Measurements from ENCODE around the gene CHMP4B. TPM values are rescaled to one million over a fixed set of nuclear protein-coding genes. Genes with fewer than 3 reads are reported as not detected.
"Not testable (repeated sequence)": the region's sequence is repeated elsewhere in the genome, so short reads cannot be mapped to it uniquely, and the experiment has no call there.

CHMP4B gene
- total RNA-seq, 1 donor = 18.3 TPM

- no peak for DNase-seq (ENCODE audit: low read depth in 2 of 3, low spot score in 2 of 3)
These were observed 21.9 kb upstream of the CHMP4B start for GRCh38 chr20:33789109-33789857.

- DNase-seq (ENCODE audit: low read depth in 2 of 3, low spot score in 2 of 3) = no peak
These were observed 21.3 kb upstream of the CHMP4B start for GRCh38 chr20:33789858-33790182.

DNA sequence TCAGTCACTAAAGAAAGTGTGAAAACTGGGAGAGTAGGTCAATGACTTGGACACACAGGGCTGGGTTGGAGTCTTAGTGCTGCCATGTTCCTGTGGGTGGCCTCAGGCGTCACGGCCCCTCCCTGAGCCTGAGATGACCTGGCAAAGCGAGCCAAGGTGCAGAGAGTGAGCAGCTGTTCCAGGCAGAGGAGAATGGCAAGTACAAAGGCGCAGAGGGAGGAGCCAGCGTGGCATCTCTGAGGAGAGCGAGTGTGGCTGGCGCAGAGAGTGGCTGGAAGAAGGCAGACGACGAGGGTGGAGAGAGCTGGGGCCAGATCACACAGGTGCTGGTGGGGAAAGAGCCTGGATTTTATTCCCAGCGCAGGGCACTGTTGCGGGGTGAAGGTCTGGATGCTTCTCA lies 20.6 kb upstream of the CHMP4B start:
- no peak for DNase-seq (ENCODE audit: low read depth in 2 of 3, low spot score in 2 of 3)

DNA sequence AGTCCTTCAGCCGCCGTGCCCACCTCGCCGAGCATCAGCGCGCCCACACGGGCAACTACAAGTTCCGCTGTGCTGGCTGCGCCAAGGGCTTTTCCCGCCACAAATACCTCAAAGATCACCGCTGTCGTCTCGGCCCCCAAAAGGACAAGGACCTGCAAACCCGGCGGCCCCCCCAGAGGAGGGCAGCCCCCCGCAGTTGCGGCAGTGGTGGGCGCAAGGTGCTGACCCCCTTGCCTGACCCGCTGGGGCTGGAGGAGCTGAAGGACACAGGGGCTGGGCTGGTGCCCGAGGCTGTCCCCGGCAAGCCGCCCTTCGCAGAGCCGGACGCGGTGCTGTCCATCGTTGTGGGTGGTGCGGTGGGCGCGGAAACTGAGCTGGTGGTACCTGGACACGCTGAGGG lies 20.1 kb upstream of the CHMP4B start:
- no peak for DNase-seq (ENCODE audit: low read depth in 2 of 3, low spot score in 2 of 3)

- no peak for DNase-seq (ENCODE audit: low read depth in 2 of 3, low spot score in 2 of 3)
These were observed 19.6 kb upstream of the CHMP4B start for GRCh38 chr20:33791540-33791939.

GRCh38 chr20:33791959-33792597 lies 19.1 kb upstream of the CHMP4B start:
- peak in 2 of 3 donors; percentile 22 to 45 for DNase-seq (ENCODE audit: low read depth in 2 of 3, low spot score in 2 of 3)

- DNase-seq (ENCODE audit: low read depth in 2 of 3, low spot score in 2 of 3) = not testable (repeated sequence)
These were observed 18.6 kb upstream of the CHMP4B start for GRCh38 chr20:33792598-33792989.

GRCh38 chr20:33793011-33793931 lies 17.9 kb upstream of the CHMP4B start:
- DNase-seq (ENCODE audit: low read depth in 2 of 3, low spot score in 2 of 3) = no peak

DNA sequence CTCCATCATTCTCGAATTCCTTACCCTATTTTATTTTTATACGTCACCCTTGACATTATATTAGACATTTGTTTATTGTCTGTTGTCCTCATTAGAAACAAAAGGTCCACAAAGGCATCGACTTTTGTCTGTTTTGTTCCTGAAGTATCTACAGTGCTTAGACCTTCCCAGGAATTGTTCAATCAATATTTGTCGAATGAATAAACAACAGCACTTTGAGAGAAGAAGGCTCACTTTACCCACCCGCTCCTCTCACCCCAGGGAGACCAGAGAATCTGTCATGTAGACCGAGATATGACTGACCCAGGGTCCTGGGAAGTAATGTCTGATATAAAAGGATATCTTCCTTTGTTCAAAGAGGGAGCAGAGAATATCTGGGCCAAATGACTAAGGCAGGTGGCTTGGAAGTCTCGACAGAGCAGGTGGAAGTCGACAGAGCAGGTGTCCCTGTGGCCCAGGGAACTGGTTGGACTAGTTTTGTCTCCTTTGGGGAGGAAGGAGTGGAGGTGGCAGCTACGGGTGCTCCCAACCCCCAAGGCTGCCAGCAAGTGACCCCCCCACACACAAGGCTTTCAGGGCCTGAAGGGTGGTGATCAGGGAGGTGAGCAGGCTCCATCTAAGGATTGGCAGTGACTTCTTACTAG lies 14.8 kb upstream of the CHMP4B start:
- no peak for DNase-seq (ENCODE audit: low read depth in 2 of 3, low spot score in 2 of 3)

- no peak for DNase-seq (ENCODE audit: low read depth in 2 of 3, low spot score in 2 of 3)
These were observed 14.1 kb upstream of the CHMP4B start for GRCh38 chr20:33796907-33797544.

DNA sequence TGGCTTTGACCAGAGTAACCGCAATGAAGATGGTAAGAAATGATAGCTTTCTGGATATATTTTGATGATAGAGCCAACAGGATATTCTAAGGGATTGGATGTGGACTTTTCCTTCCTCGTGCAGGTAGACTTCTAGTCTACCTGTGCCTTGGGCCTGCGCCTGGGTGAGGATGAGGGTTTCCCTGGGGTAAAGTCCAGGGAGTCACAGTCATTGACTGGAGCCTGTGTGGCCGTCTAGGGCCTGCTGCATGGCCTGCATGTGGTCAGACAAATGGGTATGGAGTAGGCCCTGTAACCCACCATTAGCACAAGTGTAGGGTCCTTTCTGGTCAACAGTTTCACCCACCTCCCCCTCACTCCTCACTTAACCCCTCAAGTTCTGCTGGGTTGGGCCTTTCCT lies 12.7 kb upstream of the CHMP4B start:
- no peak for DNase-seq (ENCODE audit: low read depth in 2 of 3, low spot score in 2 of 3)

- no peak for DNase-seq (ENCODE audit: low read depth in 2 of 3, low spot score in 2 of 3)
These were observed 7.2 kb upstream of the CHMP4B start for GRCh38 chr20:33803921-33804337.

DNA sequence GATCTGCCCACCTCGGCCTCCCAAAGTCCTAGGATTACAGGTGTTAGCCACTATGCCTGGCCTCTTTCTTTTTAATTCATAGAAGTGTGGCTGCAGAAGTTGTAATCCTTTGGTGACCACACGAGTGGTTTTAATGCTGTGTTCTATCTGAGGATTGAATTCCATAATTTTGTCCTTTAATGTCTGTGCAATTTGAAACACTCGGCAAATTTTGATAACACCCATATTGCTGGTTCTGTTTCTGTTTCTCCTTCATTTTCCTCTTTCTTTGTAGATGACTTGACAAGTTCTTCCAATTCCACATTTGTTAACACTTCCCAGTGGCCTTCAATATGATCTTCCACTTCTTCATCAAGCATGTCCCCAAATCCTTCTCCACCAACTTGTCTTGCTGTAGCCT lies 2.8 kb upstream of the CHMP4B start:
- DNase-seq (ENCODE audit: low read depth in 2 of 3, low spot score in 2 of 3) = no peak

- DNase-seq (ENCODE audit: low read depth in 2 of 3, low spot score in 2 of 3) = no peak
These were observed 889 bp upstream of the CHMP4B start for GRCh38 chr20:33810259-33810658.

GRCh38 chr20:33811776-33812151 lies 616 bp downstream of the CHMP4B start:
- peak in 2 of 3 donors; percentile 20 to 27 for DNase-seq (ENCODE audit: low read depth in 2 of 3, low spot score in 2 of 3)

DNA sequence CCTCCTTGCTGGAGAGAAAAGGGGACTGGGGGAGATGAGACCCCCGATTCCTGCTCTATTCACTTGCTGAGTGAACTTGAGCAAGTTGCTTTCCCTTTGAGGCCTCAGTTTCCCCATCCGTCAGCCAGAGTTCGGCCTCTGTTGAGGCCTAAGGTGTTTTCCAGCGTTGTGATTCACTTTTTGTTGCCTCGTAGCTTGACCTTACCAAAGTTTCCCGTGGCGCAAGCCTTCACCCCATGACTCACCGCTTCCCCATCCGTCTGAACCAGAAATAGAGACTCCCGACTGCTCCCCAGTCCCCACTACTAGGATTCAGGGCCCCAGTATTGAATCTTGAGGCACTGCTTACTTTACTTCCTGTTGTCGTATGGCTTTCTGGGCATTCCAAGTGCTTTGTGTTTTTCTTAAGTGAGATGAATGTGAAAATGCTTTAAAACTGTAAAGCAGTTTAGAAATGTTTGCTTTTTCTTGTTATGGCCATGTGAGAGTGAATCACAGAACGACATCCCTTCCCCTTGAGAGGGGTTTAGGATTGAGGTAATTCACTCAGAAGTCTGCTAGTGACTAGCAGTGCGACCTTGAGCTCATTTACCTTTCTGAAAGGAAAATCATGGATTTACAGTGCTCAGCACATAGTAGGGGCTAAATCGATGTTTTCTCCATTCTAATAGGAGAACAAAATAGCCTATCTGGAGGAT lies 1.2 kb downstream of the CHMP4B start:
- peak in 2 of 3 donors; percentile 19 to 68 for DNase-seq (ENCODE audit: low read depth in 2 of 3, low spot score in 2 of 3)

GRCh38 chr20:33812908-33813462 lies 1.8 kb downstream of the CHMP4B start:
- peak in 2 of 3 donors; percentile 24 to 42 for DNase-seq (ENCODE audit: low read depth in 2 of 3, low spot score in 2 of 3)

GRCh38 chr20:33814238-33814712 lies 3.1 kb downstream of the CHMP4B start:
- DNase-seq (ENCODE audit: low read depth in 2 of 3, low spot score in 2 of 3) = peak in 1 of 3 donors; percentile 26

DNA sequence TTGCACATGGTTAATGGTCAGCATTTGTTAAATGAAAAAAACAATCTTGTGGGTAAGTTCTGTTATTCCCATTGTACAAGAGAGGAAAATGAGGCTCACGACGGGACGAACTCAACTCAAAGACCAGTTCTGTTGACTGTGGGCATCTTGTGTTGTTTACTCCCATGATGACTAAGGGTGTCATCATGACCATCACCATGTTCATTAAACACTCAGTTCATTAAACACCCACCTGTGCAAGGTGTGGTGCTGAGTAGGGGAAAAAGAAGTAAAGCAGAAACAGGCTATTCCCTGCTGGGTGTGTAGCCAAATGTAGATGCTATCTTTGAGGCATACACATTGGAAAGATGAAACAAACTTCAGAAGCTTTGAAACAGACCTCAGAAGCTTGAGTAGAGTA lies 4.5 kb downstream of the CHMP4B start:
- DNase-seq (ENCODE audit: low read depth in 2 of 3, low spot score in 2 of 3) = no peak

All from hematopoietic multipotent progenitor cell (in vitro differentiated cells).